HG03097 (cell line): ENCODE measurements around the gene NOXA1.
"Not testable (repeated sequence)": the region's sequence is repeated elsewhere in the genome, so short reads cannot be mapped to it uniquely, and the experiment has no call there.

Source experiments
- ATAC-seq: cut with Tn5 transposase; IDR thresholded peaks from one replicate; pipeline ENCODE4 v1.9.1; 2021; ENCODE audit not compliant: unreplicated experiment, low FRiP score

Gene NOXA1, protein sequence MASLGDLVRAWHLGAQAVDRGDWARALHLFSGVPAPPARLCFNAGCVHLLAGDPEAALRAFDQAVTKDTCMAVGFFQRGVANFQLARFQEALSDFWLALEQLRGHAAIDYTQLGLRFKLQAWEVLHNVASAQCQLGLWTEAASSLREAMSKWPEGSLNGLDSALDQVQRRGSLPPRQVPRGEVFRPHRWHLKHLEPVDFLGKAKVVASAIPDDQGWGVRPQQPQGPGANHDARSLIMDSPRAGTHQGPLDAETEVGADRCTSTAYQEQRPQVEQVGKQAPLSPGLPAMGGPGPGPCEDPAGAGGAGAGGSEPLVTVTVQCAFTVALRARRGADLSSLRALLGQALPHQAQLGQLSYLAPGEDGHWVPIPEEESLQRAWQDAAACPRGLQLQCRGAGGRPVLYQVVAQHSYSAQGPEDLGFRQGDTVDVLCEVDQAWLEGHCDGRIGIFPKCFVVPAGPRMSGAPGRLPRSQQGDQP

DNA sequence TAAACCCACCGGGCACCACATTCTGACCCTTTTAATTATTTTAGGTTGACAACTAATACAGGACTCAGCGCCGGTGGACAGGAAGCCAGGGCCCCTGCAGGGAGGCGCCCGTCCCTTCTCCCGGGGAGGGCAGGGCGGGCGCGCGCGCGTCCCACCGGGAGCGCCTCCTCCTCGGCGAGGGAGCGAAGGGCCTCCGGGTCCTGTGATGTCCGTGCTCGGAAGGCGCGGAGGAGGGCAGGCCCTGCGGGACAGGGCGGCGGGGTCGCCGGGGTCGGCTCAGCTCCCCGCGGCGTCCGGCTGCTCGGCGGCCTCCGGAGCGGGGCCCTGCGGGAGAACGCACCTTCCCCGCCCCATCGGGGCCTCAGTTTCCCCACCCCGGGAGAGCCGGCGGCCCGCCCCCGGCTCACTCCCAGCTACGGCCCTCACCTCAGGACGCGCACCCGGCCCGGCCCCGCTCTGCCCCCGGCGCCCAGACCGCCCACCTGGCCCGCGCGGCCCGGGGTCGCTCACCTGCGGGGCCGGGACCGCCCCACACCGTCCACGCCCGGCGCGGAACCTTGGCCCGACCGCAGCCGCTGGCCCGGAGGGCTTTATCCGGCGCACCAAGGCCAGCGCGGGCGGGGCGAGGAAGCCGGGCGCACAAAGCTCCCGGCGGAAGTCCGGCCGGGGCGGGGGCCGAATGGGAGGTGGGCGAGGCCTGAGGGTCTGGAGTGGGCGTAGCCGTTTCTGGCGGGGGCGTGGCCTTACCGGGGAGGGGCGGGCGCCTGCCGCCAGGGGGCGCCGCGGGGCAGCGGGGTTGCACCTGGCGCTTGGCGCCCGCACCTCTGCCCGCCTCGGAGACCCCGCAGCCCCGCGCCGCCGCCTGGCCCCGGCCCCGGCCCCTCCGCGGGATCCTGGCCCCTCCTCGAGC lies at the start of gene NOXA1, which contains the start of gene EXD3:
Gene NOXA1 (plus strand): TSS at position 790 of the 910 bp plus-strand sequence. CDS start 137 bp downstream, outside the sequence.
Gene EXD3 (minus strand): TSS at position 559 of the 910 bp plus-strand sequence. CDS start 27,805 bp downstream, outside the sequence.
- peak; percentile 85 for ATAC-seq

DNA sequence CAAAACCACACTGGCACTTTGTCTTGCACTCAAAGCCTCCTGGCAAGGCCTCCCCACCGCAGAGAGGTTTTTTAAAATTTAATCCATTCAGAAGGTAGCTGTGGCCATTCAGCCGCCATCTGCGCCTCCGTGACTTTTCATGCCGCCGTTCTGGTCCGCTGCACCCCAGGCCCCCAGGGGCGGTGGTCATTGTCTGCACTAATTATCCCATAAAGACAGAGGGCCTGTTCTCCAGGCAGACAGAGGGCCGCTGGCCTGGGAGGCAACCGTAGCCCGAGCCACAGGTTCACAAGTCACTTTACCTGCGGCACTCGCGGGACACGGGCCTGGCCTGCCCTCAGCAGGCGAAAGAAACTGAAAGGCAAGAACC lies 49.6 kb upstream of the NOXA1 start:
- no peak for ATAC-seq

DNA sequence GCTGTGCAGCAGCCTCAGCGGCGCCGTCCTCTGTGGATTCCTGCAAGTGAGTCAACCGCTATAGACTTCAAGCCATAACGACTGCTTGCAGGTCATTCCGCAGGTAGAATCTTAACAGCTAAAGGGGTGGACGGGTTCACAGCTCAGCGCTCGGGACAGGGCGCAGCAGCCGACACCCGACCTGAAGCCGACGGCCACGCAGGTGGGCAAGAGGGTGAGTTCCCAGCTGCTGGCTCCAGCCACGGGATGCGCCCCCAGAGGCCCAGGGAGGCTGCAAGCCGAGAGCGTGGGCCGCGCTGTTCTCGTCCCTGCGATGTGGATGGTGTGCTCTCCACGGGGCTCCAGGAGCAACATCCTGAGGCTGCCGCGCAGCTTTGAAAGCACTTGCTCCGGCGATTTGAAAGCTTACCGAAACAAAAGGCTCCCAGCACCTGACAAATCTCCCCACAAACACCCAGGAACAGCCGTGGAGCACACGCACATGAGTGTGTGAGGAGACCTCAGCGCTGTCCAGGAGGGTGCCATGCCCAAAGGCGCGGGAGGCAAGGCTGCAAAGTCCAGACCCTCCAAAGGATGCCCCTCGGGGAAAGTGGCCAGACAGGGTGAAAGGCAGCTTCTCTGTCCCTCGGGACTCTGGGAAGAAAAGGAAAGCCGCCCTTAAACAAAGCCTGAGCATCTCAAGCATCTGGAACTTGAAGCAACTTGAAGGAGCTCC lies 48.9 kb upstream of the NOXA1 start:
- ATAC-seq, result no peak

DNA sequence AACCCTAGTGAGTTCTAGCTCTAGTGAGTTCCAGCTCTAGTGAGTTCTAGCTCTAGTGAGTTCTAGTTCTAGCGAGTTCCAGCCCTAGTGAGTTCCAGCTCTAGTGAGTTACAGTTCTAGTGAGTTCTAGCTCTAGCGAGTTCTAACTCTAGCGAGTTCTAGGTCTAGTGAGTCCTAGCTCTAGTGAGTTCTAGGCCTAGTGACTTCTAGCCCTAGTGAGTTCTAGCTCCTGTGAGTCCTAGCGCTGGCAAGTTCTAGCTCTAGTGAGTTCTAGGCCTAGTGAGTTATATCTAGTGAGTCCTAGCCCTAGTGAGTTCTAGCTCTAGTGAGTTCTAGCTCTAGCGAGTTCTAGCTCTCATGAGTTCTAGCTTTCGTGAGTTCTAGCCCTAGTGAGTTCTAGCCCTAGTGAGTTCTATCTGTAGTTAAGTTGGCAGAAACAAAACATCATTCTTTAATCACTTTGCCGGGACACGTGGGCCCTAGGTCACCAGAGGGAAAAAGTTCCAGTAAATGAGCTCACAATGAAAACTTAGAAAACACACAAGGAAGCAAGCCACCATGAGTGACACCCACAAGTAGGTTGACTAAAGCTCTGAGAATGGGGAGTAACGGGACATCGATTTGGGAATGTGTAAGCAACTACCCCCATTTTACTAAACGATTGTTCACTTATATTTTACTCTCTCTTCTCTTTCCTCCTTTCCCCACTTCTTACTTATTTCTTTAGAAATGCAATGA lies 47.7 kb upstream of the NOXA1 start:
- no peak for ATAC-seq

DNA sequence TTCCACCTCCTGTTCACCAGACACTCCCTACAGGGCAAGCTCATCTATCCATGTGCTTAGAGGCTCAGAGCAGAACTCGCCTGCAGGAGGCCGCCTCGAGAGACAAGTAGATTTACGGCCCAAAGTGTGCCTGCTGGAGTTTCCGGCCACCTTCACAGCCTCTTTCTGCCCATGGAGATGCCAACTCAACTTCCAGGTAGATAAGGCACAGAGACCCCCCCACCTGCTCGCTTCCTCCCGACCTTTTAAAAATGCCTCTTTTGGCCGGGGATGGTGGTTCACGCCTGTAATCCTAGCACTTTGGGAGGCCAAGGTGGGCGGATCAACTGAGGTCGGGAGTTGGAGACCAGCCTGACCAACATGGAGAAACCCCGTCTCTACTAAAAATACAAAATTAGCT lies 46.8 kb upstream of the NOXA1 start:
- no peak for ATAC-seq

DNA sequence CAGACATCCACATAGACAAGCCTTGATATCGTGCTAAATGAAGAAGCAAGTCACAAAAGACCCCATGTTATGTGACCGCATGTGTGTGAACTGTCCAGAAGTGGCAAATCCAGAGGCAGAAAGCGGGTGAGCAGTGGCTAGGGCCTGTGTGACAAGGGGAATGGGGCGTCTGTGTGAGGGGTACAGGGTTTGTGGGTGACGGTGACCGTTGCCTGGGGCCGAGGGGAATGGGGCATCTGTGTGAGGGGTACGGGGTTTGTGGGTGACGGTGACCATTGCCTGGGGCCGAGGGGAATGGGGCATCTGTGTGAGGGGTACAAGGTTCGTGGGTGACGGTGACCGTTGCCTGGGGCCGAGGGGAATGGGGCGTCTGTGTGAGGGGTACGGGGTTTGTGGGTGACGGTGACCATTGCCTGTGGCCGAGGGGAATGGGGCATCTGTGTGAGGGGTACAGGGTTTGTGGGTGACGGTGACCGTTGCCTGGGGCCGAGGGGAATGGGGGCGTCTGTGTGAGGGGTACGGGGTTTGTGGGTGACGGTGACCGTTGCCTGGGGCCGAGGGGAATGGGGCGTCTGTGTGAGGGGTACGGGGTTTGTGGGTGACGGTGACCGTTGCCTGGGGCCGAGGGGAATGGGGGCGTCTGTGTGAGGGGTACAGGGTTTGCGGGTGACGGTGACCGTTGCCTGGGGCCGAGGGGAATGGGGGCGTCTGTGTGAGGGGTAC lies 44.3 kb upstream of the NOXA1 start:
- ATAC-seq, result not testable (repeated sequence)

DNA sequence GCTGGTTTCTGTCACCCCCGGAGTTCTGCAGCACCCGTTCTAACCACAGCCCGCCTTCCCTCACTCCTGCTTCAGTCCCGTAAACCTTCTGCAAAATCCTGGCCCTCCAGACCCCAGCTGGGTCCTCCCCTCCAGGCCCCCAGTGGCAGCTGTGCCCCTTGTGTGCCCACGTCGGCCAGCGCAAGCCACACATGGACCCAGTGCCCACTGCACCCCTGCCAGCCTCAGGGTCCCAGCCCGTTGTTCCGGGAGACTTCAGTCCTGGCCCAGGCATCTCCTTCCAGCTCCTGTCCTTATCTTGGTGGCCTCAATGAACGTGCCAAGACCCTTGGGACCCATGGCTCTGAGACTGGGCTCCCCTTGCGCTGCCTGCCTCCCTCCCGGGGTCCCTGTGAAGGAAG lies 43.4 kb upstream of the NOXA1 start:
- ATAC-seq, result no peak

DNA sequence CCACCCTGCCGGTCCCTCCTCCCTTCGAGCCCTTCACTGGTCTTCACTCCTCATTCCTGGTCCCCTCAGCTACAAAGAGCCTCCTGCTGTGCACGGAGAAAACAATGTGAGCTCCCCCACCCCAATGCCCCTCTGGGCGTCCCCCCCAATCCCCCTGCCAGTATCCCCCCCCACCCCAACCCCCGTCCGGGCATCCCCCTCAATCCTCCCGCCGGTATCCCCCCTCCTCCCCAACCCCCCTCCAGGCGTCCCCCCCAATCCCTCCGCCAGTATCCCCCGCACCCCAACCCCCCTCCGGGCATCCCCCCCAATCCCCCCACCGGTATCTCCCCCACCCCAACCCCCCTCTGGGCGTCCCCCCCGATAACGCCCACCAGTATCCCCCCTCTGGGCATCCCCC lies 43.0 kb upstream of the NOXA1 start:
- ATAC-seq, result no peak

DNA sequence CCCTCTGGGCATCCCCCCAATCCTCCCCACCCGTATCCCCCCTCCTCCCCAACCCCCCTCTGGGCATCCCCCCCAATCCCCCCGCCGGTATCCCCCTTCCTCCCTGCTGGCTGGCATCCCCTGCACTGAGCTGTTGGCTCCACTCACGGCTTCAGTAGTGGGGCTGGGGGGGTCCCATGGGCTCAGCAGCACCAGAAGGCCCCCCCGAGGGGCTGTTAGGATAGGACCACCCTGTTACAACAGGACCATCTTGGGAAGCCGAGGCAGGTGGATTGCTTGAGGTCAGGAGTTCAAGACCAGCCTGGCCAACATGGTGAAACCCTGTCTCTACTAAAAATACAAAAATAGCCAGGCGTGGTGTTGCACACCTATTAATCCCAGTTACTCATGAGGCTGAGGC lies 42.6 kb upstream of the NOXA1 start:
- ATAC-seq, result no peak

DNA sequence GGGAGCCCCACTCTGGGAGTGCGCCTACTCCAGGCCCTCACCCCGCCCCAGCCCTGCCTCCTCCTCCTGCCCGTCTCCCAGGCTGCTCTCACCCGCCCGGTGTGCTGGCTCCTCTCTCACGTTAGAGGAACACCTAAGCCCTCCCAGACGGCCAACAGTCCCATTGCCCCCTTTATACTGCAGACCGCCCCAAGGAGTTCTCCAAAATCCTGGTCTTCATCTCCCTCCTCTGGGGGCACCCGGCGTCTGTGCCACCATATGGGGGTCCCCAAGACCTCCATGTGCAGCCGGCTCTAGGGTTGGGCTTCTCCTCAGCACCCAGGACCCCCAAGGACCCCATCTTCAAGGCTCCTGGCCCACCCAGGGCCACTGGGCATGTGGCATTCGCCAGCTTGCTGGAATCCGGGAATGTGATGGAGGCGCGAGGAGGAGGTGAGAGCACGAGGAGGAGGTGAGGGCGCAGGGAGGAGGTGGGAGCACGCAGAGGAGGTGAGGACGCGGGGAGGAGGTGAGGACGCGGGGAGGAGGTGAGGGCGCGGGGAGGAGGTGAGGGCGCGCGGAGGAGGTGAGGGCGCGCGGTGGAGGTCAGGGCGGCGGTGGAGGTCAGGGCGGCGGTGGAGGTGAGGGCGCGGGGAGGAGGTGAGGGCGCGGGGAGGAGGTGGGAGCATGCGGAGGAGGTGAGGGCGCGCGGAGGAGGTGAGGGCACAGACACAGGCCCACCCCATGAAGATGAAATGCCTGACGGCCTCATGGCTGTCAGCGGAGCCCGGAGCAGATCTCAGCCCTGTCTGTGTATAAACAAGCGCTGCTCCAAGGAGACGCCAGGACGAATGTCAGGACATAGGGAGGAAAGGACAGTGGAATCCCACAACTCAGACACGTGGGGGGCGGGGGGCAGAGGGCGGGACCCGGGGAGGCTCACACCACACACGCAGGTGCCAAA lies 41.4 kb upstream of the NOXA1 start:
- ATAC-seq, result no peak

DNA sequence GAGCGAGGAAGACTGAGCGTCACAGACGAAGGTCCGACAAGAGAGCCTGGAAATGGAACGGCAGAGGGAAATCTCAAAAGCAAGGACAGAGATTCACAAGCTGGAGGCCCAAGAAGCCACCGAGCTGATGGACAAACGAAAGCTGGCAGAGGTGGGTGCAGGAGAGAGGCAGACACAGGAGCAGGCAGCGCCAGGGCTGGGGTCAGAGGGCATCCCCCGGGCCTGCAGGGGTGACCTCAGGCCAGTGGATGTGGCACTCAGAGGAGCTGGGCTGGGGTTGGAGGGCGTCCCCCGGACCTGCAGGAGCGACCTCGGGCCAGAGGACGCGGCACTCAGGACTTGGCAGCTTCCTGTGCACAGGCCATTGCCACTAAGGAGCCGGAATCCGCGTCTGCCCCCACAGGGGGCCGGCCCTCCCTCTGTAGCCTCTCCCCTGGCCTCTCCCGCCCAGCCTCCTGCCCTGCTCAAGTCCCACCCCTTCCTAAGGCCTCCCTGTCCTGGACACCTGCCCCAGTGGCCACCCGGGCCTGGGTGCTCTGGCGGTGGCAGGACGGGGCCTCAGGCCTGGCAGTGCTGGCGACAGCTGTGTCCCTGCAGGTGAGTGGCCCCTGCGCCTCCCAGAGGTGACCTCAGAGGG lies 40.6 kb upstream of the NOXA1 start:
- no peak for ATAC-seq

DNA sequence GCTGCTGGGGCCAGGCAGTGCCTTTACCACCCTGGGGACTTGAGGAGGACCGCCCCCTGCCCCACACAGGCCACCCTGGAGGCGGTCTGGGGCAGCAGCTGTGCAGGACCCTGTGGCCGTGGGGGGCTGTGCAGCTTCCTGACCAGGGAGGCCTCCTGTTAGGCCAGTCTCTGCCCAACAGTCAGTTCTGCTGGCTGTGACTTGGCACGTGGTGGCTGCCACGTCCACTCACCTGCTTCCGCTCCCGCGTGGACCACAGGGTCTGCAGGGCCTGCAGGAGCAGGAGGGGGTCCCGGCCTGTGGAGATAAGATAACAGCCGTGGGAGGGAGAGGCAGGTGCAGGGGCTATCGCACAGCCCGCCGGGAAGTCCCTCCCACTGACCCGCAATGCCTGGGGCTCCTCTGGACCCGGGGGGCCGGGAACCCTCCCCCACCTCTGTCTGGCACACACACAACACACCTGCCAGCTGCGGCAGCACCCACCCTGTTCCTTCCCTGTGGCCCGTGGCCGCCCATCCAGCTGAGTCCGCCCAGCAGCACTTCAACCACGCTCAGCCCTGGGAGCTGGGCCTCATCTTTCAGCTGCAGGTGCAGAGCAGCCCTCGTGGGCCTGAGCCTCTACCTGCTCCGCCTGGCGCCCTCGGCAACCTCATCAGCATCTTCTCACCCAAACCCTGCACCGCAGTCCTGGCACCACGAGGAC lies 40.0 kb upstream of the NOXA1 start:
- no peak for ATAC-seq

DNA sequence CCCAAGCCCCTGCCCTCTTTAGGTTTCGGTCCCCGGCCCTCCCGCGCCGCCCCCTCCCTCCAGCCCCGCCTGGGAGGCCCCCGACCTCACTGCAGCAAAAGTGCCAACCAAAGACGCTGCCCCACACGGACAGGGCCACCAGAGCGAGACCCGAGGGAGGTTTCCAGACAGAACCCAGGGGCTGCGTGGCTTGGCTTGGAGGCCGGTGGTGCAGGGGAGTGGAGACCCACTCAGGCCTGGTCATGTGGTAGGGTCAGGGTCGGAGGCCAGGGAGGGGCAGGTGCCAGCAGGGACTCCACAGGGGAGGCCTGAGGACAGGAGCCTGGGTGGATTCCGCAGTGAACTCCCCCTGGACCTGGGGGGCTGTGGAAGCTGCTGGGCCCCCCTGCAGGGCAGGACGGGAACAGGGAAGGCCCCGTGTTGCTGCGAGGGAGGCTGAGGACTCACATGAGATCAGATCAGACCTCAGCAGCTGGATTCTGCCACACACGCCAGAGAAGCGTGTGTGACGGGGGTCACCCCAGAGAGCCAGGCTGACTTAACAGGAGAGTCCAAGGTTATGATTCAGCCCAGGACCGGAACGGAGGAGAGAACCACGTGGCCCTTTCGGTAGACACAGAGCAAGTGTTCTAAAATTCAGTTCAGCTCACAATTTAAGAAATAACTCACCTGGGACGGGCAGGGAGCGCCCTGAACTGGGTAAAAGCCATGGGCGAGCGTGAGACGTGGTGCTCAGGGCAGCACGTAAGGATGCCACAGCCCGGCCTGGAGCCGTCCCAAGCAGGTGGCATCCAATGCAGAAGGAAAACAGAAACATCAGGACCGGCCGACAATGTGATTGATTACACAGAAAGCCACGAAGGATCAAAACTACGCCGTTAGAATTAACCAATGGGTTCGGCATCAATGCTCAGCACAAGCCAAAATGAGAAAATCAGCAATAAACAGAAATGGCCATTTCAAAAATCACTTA lies 39.1 kb upstream of the NOXA1 start:
- ATAC-seq, result no peak

DNA sequence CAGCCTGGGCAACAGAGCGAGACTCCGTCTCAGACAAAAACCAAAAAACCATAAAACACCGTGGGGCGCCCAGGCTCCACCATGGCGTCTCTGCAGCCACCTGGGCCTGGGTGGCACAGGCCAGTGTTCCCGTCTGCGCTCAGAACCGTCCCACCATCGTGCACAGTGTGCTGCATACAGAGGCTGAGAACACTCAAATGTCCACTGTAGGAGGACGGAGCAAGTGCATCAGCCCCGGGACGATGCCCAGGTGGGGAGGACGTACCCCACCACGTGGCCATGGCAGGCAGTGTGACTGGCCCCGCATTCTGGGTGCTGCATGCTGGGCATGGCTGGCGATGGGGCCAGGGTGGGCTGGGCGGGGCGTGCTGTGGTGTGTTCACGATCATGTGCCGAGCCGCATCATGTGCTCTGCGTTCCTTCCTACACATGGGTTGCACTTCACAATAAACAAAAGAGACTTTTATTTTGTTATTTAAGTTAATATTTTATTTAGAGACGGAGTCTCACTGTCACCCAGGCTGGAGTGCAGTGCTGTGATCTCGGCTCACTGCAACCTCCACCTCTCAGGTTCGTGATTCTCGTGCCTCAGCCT lies 38.0 kb upstream of the NOXA1 start:
- ATAC-seq, result no peak

DNA sequence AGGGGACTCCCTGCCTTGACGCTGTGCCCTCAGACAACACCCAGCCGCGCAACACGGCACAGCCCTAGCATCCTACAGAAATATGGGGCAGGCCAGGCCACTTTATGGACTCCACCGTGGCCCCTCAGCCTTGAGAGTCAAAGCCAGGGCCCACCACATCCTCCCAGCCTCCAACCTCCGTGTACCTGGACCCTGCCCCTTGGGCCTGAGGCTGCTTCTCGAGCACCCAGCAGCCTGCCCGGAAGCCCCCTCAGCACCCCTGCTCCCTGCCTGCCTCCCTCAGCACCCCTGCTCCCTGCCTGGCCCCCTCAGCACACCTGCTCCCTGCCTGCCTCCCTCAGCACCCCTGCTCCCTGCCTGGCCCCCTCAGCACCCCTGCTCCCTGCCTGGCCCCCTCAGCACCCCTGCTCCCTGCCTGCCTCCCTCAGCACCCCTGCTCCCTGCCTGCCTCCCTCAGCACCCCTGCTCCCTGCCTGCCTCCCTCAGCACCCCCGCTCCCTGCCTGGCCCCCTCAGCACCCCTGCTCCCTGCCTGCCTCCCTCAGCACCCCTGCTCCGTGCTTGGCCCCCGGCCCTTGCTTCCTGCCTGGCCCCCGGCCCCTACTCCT lies 36.6 kb upstream of the NOXA1 start:
- ATAC-seq, result not testable (repeated sequence)
